ENCODE results near the gene PROX1. TPM values are rescaled to one million over a fixed set of nuclear protein-coding genes. Genes with fewer than 3 reads are reported as not detected.
A peak's percentile ranks its signal among the peaks of the same experiment; 100 is the strongest.

The PROX1 gene
- polyA plus RNA-seq, 1 donor (not counting 4 experiments of a cell fraction or from before 2014, with no cell fraction given), result 0.20 TPM

- peak overlapping the region; percentile 55 to 84 (median 82) for H3K4me3 ChIP-seq (ENCODE audit: control insufficient read depth in 2 of 3, extremely low read depth in 1 of 3, insufficient read depth in 2 of 3, low read depth in 1 of 3, low read length in 3 of 3)
- H3K4me1 ChIP-seq (ENCODE audit: control insufficient read depth, extremely low read depth, insufficient read depth, low read length), result peaks cover 15% of the 10 kb centered on the region
Measured at GRCh38 chr1:213989002-213989855, 1.5 kb downstream of the PROX1 start.

GRCh38 chr1:213993929-213994328 is 6.2 kb downstream of the PROX1 start:
- H3K9me3 ChIP-seq (ENCODE audit: control insufficient read depth, low read depth, low read length), result no peaks in the 10 kb centered on the region
- no peak for DNase-seq (ENCODE audit: low read depth, low spot score)
- no peak for FAIRE-seq
- H3K4me1 ChIP-seq (ENCODE audit: control insufficient read depth, extremely low read depth, insufficient read depth, low read length), result peaks cover 8% of the 10 kb centered on the region
- no peak overlapping the region for H3K9ac ChIP-seq (ENCODE audit: control insufficient read depth, extremely low read depth, insufficient read depth, low read length)
- H3K9me1 ChIP-seq (ENCODE audit: control insufficient read depth, extremely low read depth, insufficient read depth, low read length), result no peaks in the 10 kb centered on the region
- no peaks in the 10 kb centered on the region for H3K36me3 ChIP-seq (ENCODE audit: control insufficient read depth in 2 of 2, extremely low read depth in 1 of 2, insufficient read depth in 2 of 2, low read length in 2 of 2)
- H4K20me1 ChIP-seq (ENCODE audit: control insufficient read depth, extremely low read depth, insufficient read depth, low read length), result no peaks in the 10 kb centered on the region
- no peak overlapping the region for H3K4me3 ChIP-seq (ENCODE audit: control insufficient read depth in 2 of 3, extremely low read depth in 1 of 3, insufficient read depth in 2 of 3, low read depth in 1 of 3, low read length in 3 of 3)
- no peak overlapping the region for H3K27ac ChIP-seq (ENCODE audit: control insufficient read depth, insufficient read depth, low read length)
- no peak overlapping the region for H3K4me2 ChIP-seq (ENCODE audit: control insufficient read depth, extremely low read depth, insufficient read depth, low read depth, low read length)
- dilution Hi-C loops (cut with MboI; ENCODE audit: extremely low pct_ligation_motif_present, low sequenced_read_pairs), result no loop called here
- H3K79me2 ChIP-seq (ENCODE audit: control insufficient read depth, insufficient read depth, low read length), result no peaks in the 10 kb centered on the region
- H2AFZ ChIP-seq (ENCODE audit: control insufficient read depth, low read length), result no peak overlapping the region
- TF ChIP-seq EZH2 (IDR thresholded peaks at IDR 0.05; ENCODE audit: low read length), result no peak
- TF ChIP-seq CTCF (optimal IDR thresholded peaks at IDR 0.05 in 1 of 3, IDR thresholded peaks at IDR 0.05 in 1 of 3, conservative IDR thresholded peaks at IDR 0.05 in 1 of 3; ENCODE audit: extremely low read depth in 1 of 3, insufficient read depth in 2 of 3, low read length in 3 of 3), result no peak
- peaks cover 17% of the 10 kb centered on the region for H3K27me3 ChIP-seq (ENCODE audit: control insufficient read depth, extremely low read depth, insufficient read depth, low read length)

More at GRCh38 chr1:213989002-213989855, 1.5 kb downstream of the PROX1 start:
- TF ChIP-seq CTCF (optimal IDR thresholded peaks at IDR 0.05 in 1 of 3, IDR thresholded peaks at IDR 0.05 in 1 of 3, conservative IDR thresholded peaks at IDR 0.05 in 1 of 3; ENCODE audit: extremely low read depth in 1 of 3, insufficient read depth in 2 of 3, low read length in 3 of 3) (no peak), EZH2 (IDR thresholded peaks at IDR 0.05; ENCODE audit: low read length) (peak; percentile 34)
- no peaks in the 10 kb centered on the region for H3K79me2 ChIP-seq (ENCODE audit: control insufficient read depth, insufficient read depth, low read length)
- H3K27ac ChIP-seq (ENCODE audit: control insufficient read depth, insufficient read depth, low read length), result no peak overlapping the region
- dilution Hi-C loops (cut with MboI; ENCODE audit: extremely low pct_ligation_motif_present, low sequenced_read_pairs), result no loop called here
- H3K9ac ChIP-seq (ENCODE audit: control insufficient read depth, extremely low read depth, insufficient read depth, low read length), result peak overlapping the region; percentile 65
- no peaks in the 10 kb centered on the region for H4K20me1 ChIP-seq (ENCODE audit: control insufficient read depth, extremely low read depth, insufficient read depth, low read length)
- H2AFZ ChIP-seq (ENCODE audit: control insufficient read depth, low read length), result peak overlapping the region; percentile 92
- peak overlapping the region; percentile 93 for H3K4me2 ChIP-seq (ENCODE audit: control insufficient read depth, extremely low read depth, insufficient read depth, low read depth, low read length)
- H3K36me3 ChIP-seq (ENCODE audit: control insufficient read depth in 2 of 2, extremely low read depth in 1 of 2, insufficient read depth in 2 of 2, low read length in 2 of 2), result no peaks in the 10 kb centered on the region
- peaks cover 42% of the 10 kb centered on the region for H3K27me3 ChIP-seq (ENCODE audit: control insufficient read depth, extremely low read depth, insufficient read depth, low read length)
- no peak for DNase-seq (ENCODE audit: low read depth, low spot score)
- H3K9me1 ChIP-seq (ENCODE audit: control insufficient read depth, extremely low read depth, insufficient read depth, low read length), result no peaks in the 10 kb centered on the region
- H3K9me3 ChIP-seq (ENCODE audit: control insufficient read depth, low read depth, low read length), result no peaks in the 10 kb centered on the region
- FAIRE-seq, result no peak

Data from keratinocyte (primary cell).